ENCODE measurements around the gene FGGY. TPM values are rescaled to one million over a fixed set of nuclear protein-coding genes. Genes with fewer than 3 reads are reported as not detected.

Gene FGGY
- total and polyA plus RNA-seq, 2 donors: 15.6 to 25.3 TPM

DNA sequence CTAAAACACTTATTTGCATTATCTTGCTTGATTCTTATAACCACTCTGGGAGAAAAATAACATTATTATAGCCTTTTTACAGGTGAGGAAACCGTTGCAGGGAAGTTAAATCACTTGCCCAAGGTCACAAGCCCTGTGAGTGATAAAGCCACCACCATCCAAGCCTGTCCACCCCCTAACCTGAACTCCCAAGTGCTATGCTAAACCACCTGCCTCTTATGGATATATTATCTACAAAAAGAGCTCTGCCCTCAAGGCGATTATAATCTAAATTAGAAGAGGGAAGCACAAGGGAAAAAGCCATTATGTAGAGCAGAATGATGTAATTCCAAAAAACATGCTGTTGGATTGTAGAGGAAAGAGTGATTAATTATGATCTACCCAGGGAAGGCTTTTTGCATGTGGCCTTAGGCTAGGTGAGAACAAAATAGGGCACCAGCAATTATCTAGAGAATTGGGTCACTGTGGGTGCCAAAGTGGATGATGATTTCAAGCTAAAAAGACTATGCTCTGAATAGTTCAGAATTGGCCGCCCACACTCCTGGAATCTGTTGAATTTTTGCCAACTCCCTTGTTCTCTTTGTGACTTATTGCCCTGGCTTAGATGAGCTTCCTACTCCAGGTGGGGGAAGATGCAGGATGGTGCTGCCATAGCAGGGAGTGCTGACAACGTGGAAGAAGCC is 205.3 kb downstream of the FGGY start:
- Histone ChIP-seq H3K27me3 (ENCODE audit: control insufficient read depth in 2 of 2, insufficient read depth in 1 of 2, low read length in 1 of 2) (no peaks in the 10 kb centered on the region), H3K36me3 (ENCODE audit: control insufficient read depth in 2 of 2, insufficient read depth in 2 of 2, low read length in 1 of 2) (no peaks in the 10 kb centered on the region), H3K4me3 (ENCODE audit: low read length in 2 of 2) (no peak overlapping the region), H3K27ac (ENCODE audit: low read depth in 1 of 2, low read length in 1 of 2) (no peak overlapping the region), H3K4me1 (ENCODE audit: control insufficient read depth in 2 of 2, insufficient read depth in 2 of 2, low read length in 2 of 2) (no peaks in the 10 kb centered on the region), H3K9me3 (ENCODE audit: control insufficient read depth in 2 of 2, insufficient read depth in 1 of 2, low read length in 1 of 2) (no peaks in the 10 kb centered on the region)
- over 99% methylated on average over 4 of the region's 4 CpGs for WGBS
- no peak for DNase-seq (ENCODE audit: low read depth in 6 of 9, low spot score in 9 of 9)

DNA sequence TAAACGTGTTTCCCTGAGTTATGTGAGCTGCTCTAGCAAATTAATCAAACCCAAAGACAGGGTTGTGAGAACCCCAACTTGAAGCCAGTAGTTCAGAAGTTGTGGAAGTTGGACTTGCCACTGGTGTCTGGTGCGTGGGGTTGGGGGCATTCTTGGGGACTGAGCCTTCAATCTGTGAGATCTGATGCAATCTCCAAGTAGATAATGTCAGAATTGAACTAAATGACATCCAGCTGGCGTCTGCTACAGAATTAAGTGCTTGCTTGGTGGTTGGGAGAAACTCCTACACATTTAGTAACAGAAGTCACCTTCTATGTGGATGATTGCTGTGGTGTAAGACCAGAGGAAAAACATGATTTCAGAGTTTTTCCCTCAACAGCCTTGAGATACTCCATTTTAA is 207.4 kb downstream of the FGGY start:
- DNase-seq (ENCODE audit: low read depth in 6 of 9, low spot score in 9 of 9): no peak
- H3K36me3 ChIP-seq (ENCODE audit: control insufficient read depth in 2 of 2, insufficient read depth in 2 of 2, low read length in 1 of 2): no peaks in the 10 kb centered on the region

DNA sequence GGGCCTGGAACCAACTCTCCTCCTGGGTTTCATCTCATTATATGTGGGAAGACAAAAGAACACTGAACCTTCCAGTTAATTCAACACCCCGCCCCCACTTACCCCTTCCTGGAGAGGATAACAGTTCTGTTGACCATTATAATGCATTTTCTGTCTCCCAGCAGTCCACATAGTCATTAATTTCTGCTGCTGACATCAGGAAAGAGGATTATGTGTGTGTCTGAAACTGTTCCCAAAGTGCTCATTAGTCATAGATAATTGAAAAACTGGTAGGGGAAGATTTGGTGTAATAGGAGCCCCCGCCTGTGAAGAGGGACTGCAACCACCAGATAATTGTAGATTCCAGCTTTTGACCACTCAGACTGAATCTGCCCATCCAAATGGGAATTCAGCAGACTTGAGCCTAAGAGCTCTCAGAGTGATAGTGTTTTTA is 208.7 kb downstream of the FGGY start:
- Histone ChIP-seq H3K9me3 (ENCODE audit: control insufficient read depth in 2 of 2, insufficient read depth in 1 of 2, low read length in 1 of 2) (no peaks in the 10 kb centered on the region), H3K36me3 (ENCODE audit: control insufficient read depth in 2 of 2, insufficient read depth in 2 of 2, low read length in 1 of 2) (no peaks in the 10 kb centered on the region), H3K4me1 (ENCODE audit: control insufficient read depth in 2 of 2, insufficient read depth in 2 of 2, low read length in 2 of 2) (no peaks in the 10 kb centered on the region), H3K27ac (ENCODE audit: low read depth in 1 of 2, low read length in 1 of 2) (no peak overlapping the region), H3K4me3 (ENCODE audit: low read length in 2 of 2) (no peak overlapping the region), H3K27me3 (ENCODE audit: control insufficient read depth in 2 of 2, insufficient read depth in 1 of 2, low read length in 1 of 2) (no peaks in the 10 kb centered on the region)
- 96% methylated on average over 2 of the region's 2 CpGs for WGBS
- DNase-seq (ENCODE audit: low read depth in 6 of 9, low spot score in 9 of 9): no peak

More for the DNA sequence above, 207.4 kb downstream of the FGGY start:
- Histone ChIP-seq H3K27ac (ENCODE audit: low read depth in 1 of 2, low read length in 1 of 2) (no peak overlapping the region), H3K4me1 (ENCODE audit: control insufficient read depth in 2 of 2, insufficient read depth in 2 of 2, low read length in 2 of 2) (no peaks in the 10 kb centered on the region), H3K27me3 (ENCODE audit: control insufficient read depth in 2 of 2, insufficient read depth in 1 of 2, low read length in 1 of 2) (no peaks in the 10 kb centered on the region), H3K9me3 (ENCODE audit: control insufficient read depth in 2 of 2, insufficient read depth in 1 of 2, low read length in 1 of 2) (no peaks in the 10 kb centered on the region), H3K4me3 (ENCODE audit: low read length in 2 of 2) (no peak overlapping the region)
- WGBS: 96% methylated on average over 3 of the region's 3 CpGs

DNA sequence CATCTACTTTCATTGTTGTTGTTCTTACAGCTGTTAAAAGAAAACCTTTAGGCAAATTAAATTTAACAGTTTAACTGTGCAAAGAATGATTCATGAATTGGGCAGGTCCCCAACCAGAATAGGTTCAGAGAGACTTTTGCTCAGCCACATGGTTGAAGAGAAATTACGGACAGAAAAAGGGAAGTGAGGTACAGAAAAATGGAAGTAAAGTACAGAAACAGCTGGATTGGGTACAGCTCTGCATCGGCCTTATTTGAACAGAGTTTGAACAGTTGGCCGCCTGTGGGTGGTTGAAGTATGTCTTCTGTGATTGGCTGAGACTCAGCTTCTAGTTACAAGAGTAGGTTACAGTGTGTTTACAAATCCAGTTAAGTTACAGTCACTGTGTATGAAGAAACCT is 210.1 kb downstream of the FGGY start:
- no peaks in the 10 kb centered on the region for H3K36me3 ChIP-seq (ENCODE audit: control insufficient read depth in 2 of 2, insufficient read depth in 2 of 2, low read length in 1 of 2)
- H3K27me3 ChIP-seq (ENCODE audit: control insufficient read depth in 2 of 2, insufficient read depth in 1 of 2, low read length in 1 of 2): no peaks in the 10 kb centered on the region
- peak in 1 of 9 donors; percentile 11 for DNase-seq (ENCODE audit: low read depth in 6 of 9, low spot score in 9 of 9)
- 75% methylated on average over 3 of the region's 3 CpGs for WGBS
- no peaks in the 10 kb centered on the region for H3K9me3 ChIP-seq (ENCODE audit: control insufficient read depth in 2 of 2, insufficient read depth in 1 of 2, low read length in 1 of 2)
- no peak overlapping the region for H3K4me3 ChIP-seq (ENCODE audit: low read length in 2 of 2)
- H3K27ac ChIP-seq (ENCODE audit: low read depth in 1 of 2, low read length in 1 of 2): no peak overlapping the region
- H3K4me1 ChIP-seq (ENCODE audit: control insufficient read depth in 2 of 2, insufficient read depth in 2 of 2, low read length in 2 of 2): no peaks in the 10 kb centered on the region

DNA sequence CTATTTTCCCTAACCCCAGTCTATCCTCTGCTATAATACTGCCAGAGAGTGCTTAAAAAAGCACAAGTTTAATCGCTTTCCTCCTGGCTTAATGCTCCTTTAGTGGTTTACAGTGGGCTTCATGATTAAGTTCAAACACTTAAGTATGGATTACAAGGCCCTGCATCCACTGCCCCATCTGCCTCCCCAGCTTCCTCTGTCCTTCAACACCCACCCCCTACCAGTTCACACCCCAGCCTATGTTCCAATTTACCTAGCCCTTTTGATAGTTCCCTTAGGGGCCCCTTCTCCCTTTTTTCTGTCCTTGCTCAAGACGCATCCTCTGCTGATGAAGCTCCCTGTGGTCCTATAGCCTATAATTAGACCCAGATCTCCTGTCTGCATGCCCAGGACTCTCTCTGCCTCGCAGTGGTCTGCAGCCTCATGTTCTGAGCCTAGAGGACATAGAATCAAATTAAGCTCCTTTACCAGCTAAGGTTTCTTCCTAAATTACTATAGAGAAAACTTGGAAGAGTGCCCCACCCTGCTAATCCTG is 212.5 kb downstream of the FGGY start:
- 98% methylated on average over 3 of the region's 3 CpGs for WGBS
- no peak for DNase-seq (ENCODE audit: low read depth in 6 of 9, low spot score in 9 of 9)
- H3K4me1 ChIP-seq (ENCODE audit: control insufficient read depth in 2 of 2, insufficient read depth in 2 of 2, low read length in 2 of 2): no peaks in the 10 kb centered on the region
- H3K36me3 ChIP-seq (ENCODE audit: control insufficient read depth in 2 of 2, insufficient read depth in 2 of 2, low read length in 1 of 2): no peaks in the 10 kb centered on the region
- H3K27ac ChIP-seq (ENCODE audit: low read depth in 1 of 2, low read length in 1 of 2): no peak overlapping the region
- H3K4me3 ChIP-seq (ENCODE audit: low read length in 2 of 2): no peak overlapping the region
- no peaks in the 10 kb centered on the region for H3K27me3 ChIP-seq (ENCODE audit: control insufficient read depth in 2 of 2, insufficient read depth in 1 of 2, low read length in 1 of 2)
- H3K9me3 ChIP-seq (ENCODE audit: control insufficient read depth in 2 of 2, insufficient read depth in 1 of 2, low read length in 1 of 2): no peaks in the 10 kb centered on the region

DNA sequence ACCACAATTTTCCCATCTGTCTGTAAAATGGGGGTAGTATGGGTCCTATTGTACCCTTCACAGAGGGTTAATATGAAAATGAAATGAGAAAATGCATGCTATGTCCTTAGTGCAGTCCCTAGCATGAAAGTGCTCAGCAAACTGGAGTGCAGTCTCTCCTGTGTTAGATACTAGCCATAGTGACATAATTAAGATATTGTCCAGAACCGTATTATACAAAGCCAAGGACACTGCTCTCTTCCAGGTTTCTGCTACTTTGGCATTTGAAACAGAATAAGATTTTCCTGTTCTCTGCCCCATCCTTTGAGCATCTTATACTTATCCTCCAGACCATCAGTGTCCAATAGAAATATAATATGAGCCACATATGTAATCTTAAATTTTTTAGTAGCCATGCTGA is 213.4 kb downstream of the FGGY start:
- H3K27me3 ChIP-seq (ENCODE audit: control insufficient read depth in 2 of 2, insufficient read depth in 1 of 2, low read length in 1 of 2): no peaks in the 10 kb centered on the region
- H3K9me3 ChIP-seq (ENCODE audit: control insufficient read depth in 2 of 2, insufficient read depth in 1 of 2, low read length in 1 of 2): no peaks in the 10 kb centered on the region
- H3K27ac ChIP-seq (ENCODE audit: low read depth in 1 of 2, low read length in 1 of 2): no peak overlapping the region
- H3K36me3 ChIP-seq (ENCODE audit: control insufficient read depth in 2 of 2, insufficient read depth in 2 of 2, low read length in 1 of 2): no peaks in the 10 kb centered on the region
- no peak for DNase-seq (ENCODE audit: low read depth in 6 of 9, low spot score in 9 of 9)
- no peak overlapping the region for H3K4me3 ChIP-seq (ENCODE audit: low read length in 2 of 2)
- 100% methylated on average over 1 of the region's 1 CpG for WGBS
- H3K4me1 ChIP-seq (ENCODE audit: control insufficient read depth in 2 of 2, insufficient read depth in 2 of 2, low read length in 2 of 2): no peaks in the 10 kb centered on the region

DNA sequence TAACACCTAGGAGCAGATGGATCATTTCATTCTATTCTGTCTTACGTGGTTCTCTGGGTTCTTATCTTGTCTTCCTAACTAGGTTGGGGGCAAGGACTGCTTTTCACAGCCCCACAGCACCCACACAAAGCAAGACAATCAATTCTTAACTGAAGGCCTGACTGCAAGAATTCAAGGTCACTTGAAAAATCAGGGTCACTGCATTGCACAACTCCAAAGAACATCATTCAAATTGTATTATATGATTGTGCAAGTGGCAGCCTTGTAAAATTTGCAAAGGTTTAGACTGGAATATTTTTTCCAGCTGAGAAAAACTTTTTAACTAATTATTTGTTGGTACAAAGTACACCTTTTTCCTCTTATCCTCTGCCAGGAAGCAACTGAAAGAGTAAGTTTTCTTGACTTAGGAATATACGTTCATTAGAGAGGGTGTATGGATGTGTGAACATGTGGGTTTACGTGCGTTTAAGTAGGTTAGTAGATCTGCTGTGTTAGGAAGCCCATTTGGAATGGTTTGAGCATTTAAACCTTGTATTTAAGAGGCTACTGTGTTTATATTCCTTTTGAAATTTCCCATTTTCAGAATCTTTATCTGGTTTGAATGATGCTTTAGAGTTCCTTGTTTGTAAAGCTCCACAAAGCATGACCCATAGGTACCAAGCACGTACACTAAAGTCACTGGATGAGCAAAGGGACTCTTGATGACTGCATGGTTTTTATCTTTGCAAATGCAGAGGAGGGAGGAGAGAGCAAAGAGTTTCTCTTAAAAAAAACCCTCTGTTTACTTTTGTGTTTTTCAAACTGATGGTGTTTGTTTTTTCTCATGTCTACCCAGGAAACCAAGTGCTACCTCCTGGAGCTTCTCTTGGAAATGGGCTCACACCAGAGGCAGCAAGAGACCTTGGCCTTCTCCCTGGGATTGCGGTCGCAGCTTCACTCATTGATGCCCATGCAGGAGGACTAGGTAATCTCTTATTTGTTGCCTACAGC is 214.9 kb downstream of the FGGY start:
- Histone ChIP-seq H3K4me3 (ENCODE audit: low read length in 2 of 2) (no peak overlapping the region), H3K27ac (ENCODE audit: low read depth in 1 of 2, low read length in 1 of 2) (no peak overlapping the region), H3K4me1 (ENCODE audit: control insufficient read depth in 2 of 2, insufficient read depth in 2 of 2, low read length in 2 of 2) (no peaks in the 10 kb centered on the region), H3K36me3 (ENCODE audit: control insufficient read depth in 2 of 2, insufficient read depth in 2 of 2, low read length in 1 of 2) (no peaks in the 10 kb centered on the region), H3K27me3 (ENCODE audit: control insufficient read depth in 2 of 2, insufficient read depth in 1 of 2, low read length in 1 of 2) (no peaks in the 10 kb centered on the region), H3K9me3 (ENCODE audit: control insufficient read depth in 2 of 2, insufficient read depth in 1 of 2, low read length in 1 of 2) (no peaks in the 10 kb centered on the region)
- no peak for DNase-seq (ENCODE audit: low read depth in 6 of 9, low spot score in 9 of 9)
- 98% methylated on average over 7 of the region's 7 CpGs for WGBS

DNA sequence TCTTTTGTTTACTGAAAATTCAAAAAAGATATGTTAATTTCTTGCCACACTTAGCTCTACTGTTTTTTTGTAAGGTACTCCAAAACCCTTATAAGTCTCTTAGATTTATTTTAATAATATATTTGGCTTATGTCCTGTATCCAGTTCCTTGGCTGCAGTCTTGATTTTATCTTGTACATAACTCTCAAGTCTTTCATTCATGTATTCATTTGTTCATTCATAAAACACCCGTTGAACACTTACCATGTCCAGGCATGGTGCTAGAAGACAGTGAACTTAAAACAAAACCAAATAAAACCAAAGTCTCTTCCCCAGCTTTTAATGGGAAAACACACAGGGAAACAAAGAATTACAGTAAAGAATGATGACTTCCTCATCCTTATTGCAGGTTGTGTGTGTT is 215.8 kb downstream of the FGGY start:
- Histone ChIP-seq H3K4me1 (ENCODE audit: control insufficient read depth in 2 of 2, insufficient read depth in 2 of 2, low read length in 2 of 2) (no peaks in the 10 kb centered on the region), H3K4me3 (ENCODE audit: low read length in 2 of 2) (no peak overlapping the region), H3K36me3 (ENCODE audit: control insufficient read depth in 2 of 2, insufficient read depth in 2 of 2, low read length in 1 of 2) (no peaks in the 10 kb centered on the region), H3K27ac (ENCODE audit: low read depth in 1 of 2, low read length in 1 of 2) (no peak overlapping the region), H3K9me3 (ENCODE audit: control insufficient read depth in 2 of 2, insufficient read depth in 1 of 2, low read length in 1 of 2) (no peaks in the 10 kb centered on the region), H3K27me3 (ENCODE audit: control insufficient read depth in 2 of 2, insufficient read depth in 1 of 2, low read length in 1 of 2) (no peaks in the 10 kb centered on the region)
- no peak for DNase-seq (ENCODE audit: low read depth in 6 of 9, low spot score in 9 of 9)
- WGBS: 86% methylated on average over 1 of the region's 1 CpG
